ENCODE measurements around the gene DNMT3A.

DNA sequence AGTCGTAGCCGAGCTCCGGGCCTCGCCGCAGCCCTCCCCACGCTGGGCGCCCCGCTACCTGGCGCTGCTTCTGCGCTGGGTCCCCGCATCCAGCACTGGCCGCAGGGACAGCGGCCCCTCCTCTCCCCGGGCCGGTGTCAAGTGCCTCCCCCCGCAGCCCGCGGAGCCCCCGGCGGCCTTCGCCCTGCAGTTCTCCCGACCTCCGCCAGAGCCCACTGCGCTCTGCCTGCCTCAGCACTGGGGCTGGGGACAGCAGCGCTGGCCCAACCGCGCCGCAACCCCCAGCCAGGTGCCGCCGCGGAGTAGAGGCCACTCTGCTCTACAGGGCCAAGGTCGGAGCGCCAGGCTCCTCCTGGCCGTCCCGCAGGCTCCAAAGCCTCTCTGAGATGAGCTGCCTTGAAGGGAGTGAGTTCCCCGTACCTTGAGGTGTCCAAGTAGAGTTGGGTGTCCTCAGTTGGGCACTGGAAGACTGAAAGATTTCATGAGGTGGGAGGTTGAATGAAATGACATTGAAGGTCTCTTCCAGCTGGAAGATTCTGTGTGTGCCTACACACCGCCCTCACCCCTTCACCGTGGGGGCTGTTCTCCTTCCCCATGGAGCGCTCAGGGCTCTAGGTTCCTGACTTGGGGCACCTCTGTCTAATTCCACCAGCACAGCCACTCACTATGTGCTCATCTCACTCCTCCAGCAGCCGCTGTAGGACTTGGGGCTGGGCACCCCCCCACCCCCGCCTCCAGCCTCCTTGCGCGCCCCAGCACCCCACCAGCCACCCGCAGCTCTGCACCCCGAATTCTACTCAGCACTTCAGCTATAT, 854 bp upstream of the DNMT3A start:
- no peak for TF ChIP-seq POLR2A (IDR thresholded peaks at IDR 0.05)
- TF ChIP-seq POLR2AphosphoS5 (IDR thresholded peaks at IDR 0.05) = peak in 2 of 3 donors; percentile 44 to 48
